Measurements from ENCODE around the gene SUMO3. TPM values are rescaled to one million over a fixed set of nuclear protein-coding genes. Genes with fewer than 3 reads are reported as not detected.

Gene SUMO3
- total and polyA plus RNA-seq, 2 of the 4 experiments (the other 2 are of a cell fraction): 64.9 to 101 TPM

- no peak overlapping the region for H2BK20ac ChIP-seq (ENCODE audit: low read depth, low read length)
- peak overlapping the region; percentile 80 for H3K4ac ChIP-seq (ENCODE audit: low read depth, low read length)
- H4K91ac ChIP-seq (ENCODE audit: insufficient read depth, low read depth, low read length): peak overlapping the region; percentile 40; the same call in 1 of the 2 replicates
- peak overlapping the region; percentile 41; the same call in 1 of the 2 replicates for H3K9ac ChIP-seq (ENCODE audit: low read depth, low read length)
- H2BK120ac ChIP-seq (ENCODE audit: low read depth, low read length): no peak overlapping the region
- H3K56ac ChIP-seq (ENCODE audit: extremely low read depth, insufficient read depth, low read length): no peak overlapping the region
- POLR2A ChIA-PET (ENCODE audit: unreplicated experiment): no interaction called here
- DNase-seq (no peak), ATAC-seq (ENCODE audit: low read depth) (no peak)
- H3K14ac ChIP-seq (replicated peaks; ENCODE audit: low read depth, low read length): peak overlapping the region; percentile 63; the same call in 1 of the 2 replicates
- peak overlapping the region; percentile 65 for H2AK5ac ChIP-seq (ENCODE audit: low read depth, low read length)
- H3K27me3 ChIP-seq (ENCODE audit: control insufficient read depth, insufficient read depth, low read length): no peaks in the 10 kb centered on the region
- H4K8ac ChIP-seq (ENCODE audit: low read depth in 2 of 2, low read length in 2 of 2): peak overlapping the region; percentile 60 to 73; a peak in 2 of 4 replicates
- H2AFZ ChIP-seq (replicated peaks; ENCODE audit: low read length, poor library complexity): peak overlapping the region; percentile 94
- H2AK9ac ChIP-seq (replicated peaks; ENCODE audit: low read depth, low read length, poor library complexity): peak overlapping the region; percentile 95
- H2BK5ac ChIP-seq (ENCODE audit: low read depth, low read length, poor library complexity, severe bottlenecking): peak overlapping the region; percentile 59
- 63% methylated on average over 26 of the region's 37 CpGs; no CpG with 5 or more reads in 1 of the 2 experiments for WGBS, 2 experiments (ENCODE audit: extremely low coverage in 2 of 2, insufficient read length in 1 of 2)
- H3K18ac ChIP-seq (ENCODE audit: low read depth, low read length): no peak overlapping the region
- H3K9me3 ChIP-seq (ENCODE audit: control insufficient read depth, insufficient read depth, low read length): peaks cover 39% of the 10 kb centered on the region
- peaks cover 2% of the 10 kb centered on the region; the same call in 1 of the 2 replicates for H3K36me3 ChIP-seq (ENCODE audit: control insufficient read depth, insufficient read depth, low read length)
- no TSS peak for BruUV-seq (replicated peaks)
- peak overlapping the region; percentile 61 for H4K5ac ChIP-seq (ENCODE audit: low read depth, low read length)
- H3K4me3 ChIP-seq (ENCODE audit: insufficient read depth, low read depth, low read length): peak overlapping the region; percentile 99
- H3K4me2 ChIP-seq (ENCODE audit: low read depth, low read length): peak overlapping the region; percentile 46
- no peak overlapping the region for H2BK15ac ChIP-seq (ENCODE audit: low read depth, low read length)
- H3K27ac ChIP-seq (ENCODE audit: insufficient read depth, low read length): no peak overlapping the region; the same call in 1 of the 2 replicates
- H3K23ac ChIP-seq (ENCODE audit: low read depth, low read length): 0 out of 2 replicates have a peak overlapping the region, but pooled peaks have one; percentile 48
- peaks cover 8% of the 10 kb centered on the region for H3K9me1 ChIP-seq (ENCODE audit: insufficient read depth, low read length)
- peaks cover 8% of the 10 kb centered on the region; the same call in 1 of the 2 replicates for H3K4me1 ChIP-seq (ENCODE audit: control insufficient read depth, insufficient read depth, low read length)
- dilution Hi-C loops (cut with HindIII; ENCODE audit: low sequenced_read_pairs, unreplicated experiment): no loop called here
- CTCF ChIA-PET: no interaction called here
- TF ChIP-seq CHD1 (IDR thresholded peaks at IDR 0.05; ENCODE audit: low read depth, low read length) (no peak), MAZ (IDR thresholded peaks at IDR 0.05; ENCODE audit: borderline replicate concordance, low read depth, low read length) (no peak), SMC3 (IDR thresholded peaks at IDR 0.05; ENCODE audit: low read depth, low read length) (no peak), FOS (IDR thresholded peaks at IDR 0.05; ENCODE audit: low read depth, low read length) (no peak), CEBPB (IDR thresholded peaks at IDR 0.05; ENCODE audit: low read depth, low read length) (no peak), MXI1 (IDR thresholded peaks at IDR 0.05; ENCODE audit: borderline replicate concordance, low read depth, low read length) (no peak), CTCF (conservative IDR thresholded peaks at IDR 0.05; ENCODE audit: low read depth, low read length) (no peak), POLR2A (IDR thresholded peaks at IDR 0.05; ENCODE audit: low read depth, low read length) (no peak), NFE2L2 (IDR thresholded peaks at IDR 0.05; ENCODE audit: low read depth, low read length) (no peak), RCOR1 (IDR thresholded peaks at IDR 0.05; ENCODE audit: insufficient replicate concordance, low read length) (no peak), RFX5 (IDR thresholded peaks at IDR 0.05; ENCODE audit: low read depth, low read length) (no peak), USF2 (IDR thresholded peaks at IDR 0.05; ENCODE audit: low read depth, low read length) (no peak)
- H4K20me1 ChIP-seq (ENCODE audit: insufficient read depth, low read length): peaks cover 39% of the 10 kb centered on the region
- intact Hi-C loops (cut with micrococcal nuclease): loop anchor here (5.0 kb wide), 1 partner anchor 54 kb away; the partner anchor contains the start of gene PTTG1IP
- H3K79me1 ChIP-seq (ENCODE audit: low read depth in 1 of 2, low read length in 2 of 2): peaks cover 16 to 48% of the 10 kb centered on the region in 2 experiments
- in situ Hi-C loops (cut with MboI; ENCODE audit: low sequenced_read_pairs): loop anchor here (25.0 kb wide), 1 partner anchor 294 kb away; no protein-coding TSS in a partner anchor
Measured at GRCh38 chr21:44818640-44819011, 764 bp upstream of the SUMO3 start.

Data from IMR-90 (cell line).